HEK293 (cell line): ENCODE data around the gene BCDIN3D.

Experiments used
- CTCF ChIA-PET: fragments of 350-600 bp; formaldehyde crosslinking; extraction: SDS; loops from one replicate; lab custom pipeline; 2021; ENCODE audit warnings: antibody characterized with exemption; lab: Yijun Ruan, JAX
- POLR2A ChIA-PET: fragments of 300-600 bp; formaldehyde crosslinking; extraction: SDS; loops from one replicate; lab custom pipeline; 2020; ENCODE audit warnings: antibody characterized with exemption, inconsistent platforms; lab: Yijun Ruan, JAX
- H3K27ac ChIP-seq: fragments of 200-500 bp; sonication (Bioruptor generic); 2 replicates; pipeline ENCODE4 v1.5.1; 2014; ENCODE audit warnings: low read depth, low read length, control low read depth, inconsistent platforms; ENCODE audit errors: extremely low read depth
- H3K36me3 ChIP-seq, 2 experiments: fragments of 200-500 bp in 1 of 2; sonication (Bioruptor generic) in 1 of 2; 1 replicate in 1 of 2; 2 replicates in 1 of 2; pipeline ENCODE4 v1.5.1; 2014 to 2017; ENCODE audit warnings: inconsistent platforms in 2 of 2, low read length in 2 of 2; ENCODE audit not compliant: control insufficient read depth in 2 of 2, insufficient read depth in 1 of 2
- H3K4me1 ChIP-seq: fragments of 200-500 bp; sonication (Bioruptor generic); 2 replicates; pipeline ENCODE4 v1.5.1; 2014; ENCODE audit warnings: mild to moderate bottlenecking, low read length, inconsistent platforms; ENCODE audit not compliant: control insufficient read depth, insufficient read depth
- H3K4me3 ChIP-seq: 2 replicates; pipeline ENCODE4 v1.5.1; 2011; ENCODE audit warnings: low read depth, mild to moderate bottlenecking, control low read depth, low read length, moderate library complexity
- H3K9me3 ChIP-seq: fragments of 200-500 bp; sonication (Bioruptor generic); 2 replicates; pipeline ENCODE4 v1.5.1; 2014; ENCODE audit warnings: low read depth, low read length, inconsistent platforms; ENCODE audit not compliant: control insufficient read depth, insufficient read depth
- BCL11A ChIP-seq: fragments of 450-650 bp; formaldehyde crosslinking; IDR thresholded peaks from 2 replicates; pipeline ENCODE4 v1.5.1; 2016; ENCODE audit warnings: low read depth, missing biosample characterization, missing genetic modification characterization
- CTCF ChIP-seq: fragments of 450-650 bp; formaldehyde crosslinking; IDR thresholded peaks from 2 replicates; pipeline ENCODE4 v1.5.1; 2016; ENCODE audit warnings: missing biosample characterization, missing genetic modification characterization
- GLI2 ChIP-seq: fragments of 450-650 bp; formaldehyde crosslinking; IDR thresholded peaks from 2 replicates; pipeline ENCODE4; 2017; ENCODE audit warnings: missing biosample characterization, missing genetic modification characterization, low read depth, borderline replicate concordance
- GLIS1 ChIP-seq: fragments of 450-650 bp; formaldehyde crosslinking; IDR thresholded peaks from 2 replicates; pipeline ENCODE4 v1.5.1; 2016; ENCODE audit warnings: missing biosample characterization, missing genetic modification characterization
- INSM2 ChIP-seq: fragments of 450-650 bp; formaldehyde crosslinking; IDR thresholded peaks from 2 replicates; pipeline ENCODE4 v1.5.1; 2016; ENCODE audit warnings: missing biosample characterization, missing genetic modification characterization
- MEIS1 ChIP-seq: sonication (generic); formaldehyde crosslinking; IDR thresholded peaks from 2 replicates; pipeline ENCODE4 v1.8.1; 2022; ENCODE audit warnings: missing genetic modification reagents, mild to moderate bottlenecking, borderline replicate concordance
- ZNF133 ChIP-seq: fragments of 450-650 bp; formaldehyde crosslinking; IDR thresholded peaks from 2 replicates; pipeline ENCODE4 v1.5.1; 2016; ENCODE audit warnings: missing biosample characterization, missing genetic modification characterization
- ZNF148 ChIP-seq: fragments of 450-650 bp; formaldehyde crosslinking; IDR thresholded peaks from 2 replicates; pipeline ENCODE4 v1.5.0; 2017; ENCODE audit warnings: missing biosample characterization, missing genetic modification characterization, borderline replicate concordance
- ZNF155 ChIP-seq: fragments of 450-650 bp; formaldehyde crosslinking; IDR thresholded peaks from 2 replicates; pipeline ENCODE4 v1.5.1; 2016; ENCODE audit warnings: missing biosample characterization, missing genetic modification characterization
- ZNF292 ChIP-seq: fragments of 450-650 bp; formaldehyde crosslinking; IDR thresholded peaks from 2 replicates; pipeline ENCODE4 v1.5.1; 2016; ENCODE audit warnings: low read depth, missing biosample characterization, missing genetic modification characterization, borderline replicate concordance
- ZNF341 ChIP-seq: fragments of 450-650 bp; formaldehyde crosslinking; IDR thresholded peaks from 2 replicates; pipeline ENCODE4; 2016; ENCODE audit warnings: low read depth, missing biosample characterization, missing genetic modification characterization
- ZNF362 ChIP-seq: fragments of 450-650 bp; formaldehyde crosslinking; IDR thresholded peaks from 2 replicates; pipeline ENCODE4 v1.5.1; 2016; ENCODE audit warnings: missing biosample characterization, missing genetic modification characterization
- ZNF416 ChIP-seq: fragments of 450-650 bp; formaldehyde crosslinking; IDR thresholded peaks from 2 replicates; pipeline ENCODE4 v1.5.1; 2016; ENCODE audit warnings: missing biosample characterization, missing genetic modification characterization
- ZNF544 ChIP-seq: fragments of 450-650 bp; formaldehyde crosslinking; IDR thresholded peaks from 2 replicates; pipeline ENCODE4 v1.5.0; 2017; ENCODE audit warnings: missing biosample characterization, missing genetic modification characterization
- ZNF677 ChIP-seq: fragments of 450-650 bp; IDR thresholded peaks from 2 replicates; pipeline ENCODE4 v1.5.0; 2018; ENCODE audit warnings: missing biosample characterization, mild to moderate bottlenecking, missing genetic modification characterization, moderate library complexity
- ZSCAN30 ChIP-seq: fragments of 450-650 bp; IDR thresholded peaks from 2 replicates; pipeline ENCODE4 v1.5.1; 2018; ENCODE audit warnings: missing biosample characterization, mild to moderate bottlenecking, missing genetic modification characterization, moderate library complexity

The BCDIN3D gene

GRCh38 chr12:49808686-49809380 is 34.1 kb downstream of the BCDIN3D start:
- Histone ChIP-seq H3K9me3 (no peaks in the 10 kb centered on the region), H3K27ac (no peak overlapping the region), H3K36me3 (peaks cover 0 to 39% of the 10 kb centered on the region in 2 experiments; a peak in 2 of 3 replicates), H3K4me3 (no peak overlapping the region), H3K4me1 (no peaks in the 10 kb centered on the region)
- no peak for TF ChIP-seq MEIS1 (CRISPR knock-in tag)
- peak; percentile 20; the same call in 1 of the 2 replicates for TF ChIP-seq ZNF341 (tag by site-specific recombination)
- no peak for TF ChIP-seq INSM2 (tag by site-specific recombination)
- POLR2A ChIA-PET: interaction anchor here (0.6 to 0.9 kb wide), 2 partner anchors 26 to 34 kb away, joined by 3 to 8 read pairs; partner anchors contain the start of gene BCDIN3D
- CTCF ChIA-PET: interaction anchor here (0.5 to 1.6 kb wide), 3 partner anchors 31 to 58 kb away, joined by 4 to 5 read pairs (median 4); no protein-coding TSS in a partner anchor

- TF ChIP-seq ZNF416 (tag by site-specific recombination) (no peak), ZNF133 (tag by site-specific recombination) (no peak), ZNF544 (tag by site-specific recombination) (no peak), ZNF677 (tag by site-specific recombination) (no peak), MEIS1 (CRISPR knock-in tag) (no peak), ZNF341 (tag by site-specific recombination) (no peak), CTCF (tag by site-specific recombination) (no peak), BCL11A (tag by site-specific recombination) (no peak), ZNF148 (tag by site-specific recombination) (no peak), ZNF155 (tag by site-specific recombination) (no peak), GLIS1 (tag by site-specific recombination) (no peak), ZSCAN30 (tag by site-specific recombination) (no peak), GLI2 (no peak), ZNF362 (no peak), ZNF292 (tag by site-specific recombination) (no peak)
- Histone ChIP-seq H3K9me3 (no peaks in the 10 kb centered on the region), H3K27ac (no peak overlapping the region), H3K4me3 (no peak overlapping the region), H3K36me3 (peaks cover 0 to 45% of the 10 kb centered on the region in 2 experiments; a peak in 2 of 3 replicates), H3K4me1 (no peaks in the 10 kb centered on the region)
- CTCF ChIA-PET: interaction anchor here (0.6 to 1.6 kb wide), 2 partner anchors 30 to 364 kb away, joined by 3 to 5 read pairs; no protein-coding TSS in a partner anchor
- POLR2A ChIA-PET: interaction anchor here (0.6 to 0.9 kb wide), 2 partner anchors 27 to 35 kb away, joined by 3 to 8 read pairs; partner anchors contain the start of gene BCDIN3D
Measured at GRCh38 chr12:49807991-49808580, 34.8 kb downstream of the BCDIN3D start.
